NB4 (cell line): ENCODE measurements around the gene GFOD1.

Experiments
- POLR2A ChIP-seq: IDR thresholded peaks from 2 replicates; pipeline ENCODE4 v1.6.1; 2011; ENCODE audit warnings: mild to moderate bottlenecking; ENCODE audit not compliant: insufficient read length; ENCODE audit errors: extremely low read depth
- TF ChIP-seq, protein P1 (sequence below): IDR thresholded peaks from one replicate; pipeline ENCODE4 v1.5.1; 2012; ENCODE audit warnings: low read depth, low read length

DNA sequence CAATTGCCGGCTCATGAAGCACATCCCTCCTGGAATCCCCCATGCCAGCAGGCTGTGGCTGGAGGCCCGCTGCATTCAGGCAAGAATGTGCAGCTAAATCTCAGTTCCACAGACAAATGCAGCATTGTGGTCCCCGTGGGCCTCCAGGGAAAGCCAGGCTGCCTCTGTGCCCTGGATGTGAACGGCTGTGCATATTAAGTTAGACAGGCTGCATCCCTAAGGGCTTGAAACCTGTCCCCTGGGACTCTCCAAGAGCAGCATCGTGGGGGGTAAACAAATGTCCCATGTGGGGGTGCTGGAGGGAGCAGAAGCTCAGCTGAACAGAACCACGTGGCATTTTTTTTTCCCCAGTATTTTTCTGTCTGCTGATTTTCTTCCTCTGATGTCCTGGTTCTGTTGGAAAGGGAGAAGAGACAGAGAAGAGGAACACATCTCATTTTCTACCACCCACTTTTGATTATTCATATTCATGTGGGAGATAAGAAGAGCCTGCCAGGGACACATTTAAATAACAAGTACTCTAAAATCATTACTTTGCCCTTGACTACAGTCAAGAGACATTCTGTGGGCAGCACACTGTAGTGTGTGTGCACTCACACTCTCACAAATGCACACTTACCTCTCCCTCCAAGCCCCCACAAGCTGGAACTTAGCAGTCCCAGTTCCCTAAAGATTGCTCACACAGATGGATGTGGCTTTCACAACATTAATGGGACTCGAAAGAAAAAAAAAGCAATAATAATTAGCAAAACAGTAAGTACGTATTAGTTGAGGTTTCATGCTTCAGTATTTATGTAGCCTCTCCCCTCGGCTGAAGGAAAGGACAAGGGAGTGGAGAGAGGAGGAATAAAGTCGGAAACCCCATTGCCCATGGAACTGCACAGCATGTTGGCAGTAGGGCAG, 16.9 kb downstream of the GFOD1 start:
- TF ChIP-seq, protein P1, sequence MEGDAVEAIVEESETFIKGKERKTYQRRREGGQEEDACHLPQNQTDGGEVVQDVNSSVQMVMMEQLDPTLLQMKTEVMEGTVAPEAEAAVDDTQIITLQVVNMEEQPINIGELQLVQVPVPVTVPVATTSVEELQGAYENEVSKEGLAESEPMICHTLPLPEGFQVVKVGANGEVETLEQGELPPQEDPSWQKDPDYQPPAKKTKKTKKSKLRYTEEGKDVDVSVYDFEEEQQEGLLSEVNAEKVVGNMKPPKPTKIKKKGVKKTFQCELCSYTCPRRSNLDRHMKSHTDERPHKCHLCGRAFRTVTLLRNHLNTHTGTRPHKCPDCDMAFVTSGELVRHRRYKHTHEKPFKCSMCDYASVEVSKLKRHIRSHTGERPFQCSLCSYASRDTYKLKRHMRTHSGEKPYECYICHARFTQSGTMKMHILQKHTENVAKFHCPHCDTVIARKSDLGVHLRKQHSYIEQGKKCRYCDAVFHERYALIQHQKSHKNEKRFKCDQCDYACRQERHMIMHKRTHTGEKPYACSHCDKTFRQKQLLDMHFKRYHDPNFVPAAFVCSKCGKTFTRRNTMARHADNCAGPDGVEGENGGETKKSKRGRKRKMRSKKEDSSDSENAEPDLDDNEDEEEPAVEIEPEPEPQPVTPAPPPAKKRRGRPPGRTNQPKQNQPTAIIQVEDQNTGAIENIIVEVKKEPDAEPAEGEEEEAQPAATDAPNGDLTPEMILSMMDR = no peak
- TF ChIP-seq POLR2A = no peak
